ENCODE measurements around the gene ZNF737. TPM values are rescaled to one million over a fixed set of nuclear protein-coding genes. Genes with fewer than 3 reads are reported as not detected.

Gene ZNF737
- total RNA-seq, result 4.9 and 5.0 TPM in 2 replicates

DNA sequence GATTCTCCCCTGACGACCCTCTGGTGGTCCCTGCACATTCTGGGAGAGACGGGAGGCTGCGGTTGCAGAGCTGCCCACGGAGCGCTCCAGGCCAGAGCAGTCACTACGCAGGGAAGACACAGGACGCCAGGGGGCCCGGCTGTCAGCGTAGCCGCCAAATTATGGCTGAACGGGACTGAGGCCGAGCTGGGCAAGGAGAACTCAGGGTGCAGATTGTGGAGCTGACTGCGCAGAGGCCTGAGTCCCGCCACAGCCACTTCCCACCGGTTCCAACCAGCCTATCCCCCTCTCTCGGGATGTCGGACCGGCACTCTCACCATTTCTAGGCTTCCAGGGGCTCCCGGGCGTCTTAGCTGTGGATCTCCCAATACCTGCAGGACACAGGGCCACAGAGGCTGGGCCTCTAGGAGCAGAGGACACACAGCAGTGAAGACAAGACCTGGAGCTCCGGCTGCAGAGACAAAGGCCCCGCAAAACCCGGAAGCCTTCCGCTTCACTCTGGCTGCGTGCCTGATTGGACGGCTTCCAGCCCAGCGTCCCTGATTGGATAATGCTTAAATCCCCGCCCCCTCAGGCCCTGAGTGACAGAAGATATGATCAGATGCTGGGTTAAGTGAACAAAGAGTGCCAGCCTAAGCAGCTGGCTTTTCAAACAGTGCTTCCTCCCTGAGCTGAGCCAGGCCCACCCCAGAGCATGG is at the start of gene ZNF737:
TSS of gene ZNF737 (minus strand) at position 461 of the 698 bp plus-strand sequence. CDS start at position 320, 141 bp downstream.

Other genes starting within 250 kb of the ZNF737 start
- 2.8 and 4.0 TPM in 2 replicates for gene ZNF626, start 95.8 kb upstream of the ZNF737 start, total RNA-seq
- gene ZNF66, start 210.5 kb upstream of the ZNF737 start, total RNA-seq, result 0.59 and 2.5 TPM in 2 replicates